NCI-H345 treated with DMSO at 0.1 percent for 48 hours (cell line): ENCODE results near the gene TPRN.
A peak's percentile ranks its signal among the peaks of the same experiment; 100 is the strongest.

Experiments used
- DNase-seq: peaks from one replicate; lab custom pipeline; 2025; ENCODE audit not compliant: unreplicated experiment; lab: John Stamatoyannopoulos, UW

TPRN gene

GRCh38 chr9:137162505-137163364, 37.8 kb downstream of the TPRN start:
- DNase-seq: no peak

GRCh38 chr9:137161558-137162486, 38.7 kb downstream of the TPRN start:
- no peak for DNase-seq

DNA sequence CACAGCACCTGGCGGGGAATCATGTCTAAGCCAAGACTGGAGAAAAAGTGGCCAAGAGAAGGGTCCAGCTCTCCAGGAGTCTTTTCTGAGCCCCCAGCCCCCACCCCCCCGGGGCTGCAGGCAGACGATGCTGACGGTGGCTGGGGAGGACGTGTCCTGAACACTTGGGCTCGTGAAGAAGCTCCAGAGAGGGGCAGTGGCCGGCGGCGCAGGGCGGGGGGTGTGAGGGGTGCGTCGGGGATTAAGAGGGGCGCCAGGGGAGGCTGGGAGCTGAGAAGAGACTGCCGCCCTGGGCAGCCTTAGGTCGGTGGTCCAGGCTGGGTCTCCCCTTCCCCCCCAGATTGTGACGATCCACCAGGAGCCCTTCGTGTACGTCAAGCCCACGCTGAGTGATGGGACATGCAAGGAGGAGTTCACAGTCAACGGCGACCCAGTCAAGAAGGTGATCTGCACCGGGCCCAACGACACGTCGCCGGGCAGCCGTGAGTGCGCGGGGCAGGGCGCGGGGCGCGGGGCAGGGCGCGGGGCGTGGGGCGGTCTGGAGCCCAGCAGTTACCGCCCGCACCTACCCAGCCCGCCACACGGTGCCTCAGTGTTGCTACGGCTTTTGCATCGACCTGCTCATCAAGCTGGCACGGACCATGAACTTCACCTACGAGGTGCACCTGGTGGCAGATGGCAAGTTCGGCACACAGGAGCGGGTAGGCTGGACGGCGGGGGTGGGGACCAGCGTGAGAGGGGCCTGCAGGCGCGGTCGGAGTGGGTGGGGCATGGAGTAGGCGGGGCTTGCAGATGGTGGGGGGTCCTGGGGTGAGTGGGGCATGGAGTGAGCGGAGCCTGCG, 39.6 kb downstream of the TPRN start:
- peak; percentile 50 for DNase-seq

GRCh38 chr9:137160054-137160425, 40.5 kb downstream of the TPRN start:
- no peak for DNase-seq

DNA sequence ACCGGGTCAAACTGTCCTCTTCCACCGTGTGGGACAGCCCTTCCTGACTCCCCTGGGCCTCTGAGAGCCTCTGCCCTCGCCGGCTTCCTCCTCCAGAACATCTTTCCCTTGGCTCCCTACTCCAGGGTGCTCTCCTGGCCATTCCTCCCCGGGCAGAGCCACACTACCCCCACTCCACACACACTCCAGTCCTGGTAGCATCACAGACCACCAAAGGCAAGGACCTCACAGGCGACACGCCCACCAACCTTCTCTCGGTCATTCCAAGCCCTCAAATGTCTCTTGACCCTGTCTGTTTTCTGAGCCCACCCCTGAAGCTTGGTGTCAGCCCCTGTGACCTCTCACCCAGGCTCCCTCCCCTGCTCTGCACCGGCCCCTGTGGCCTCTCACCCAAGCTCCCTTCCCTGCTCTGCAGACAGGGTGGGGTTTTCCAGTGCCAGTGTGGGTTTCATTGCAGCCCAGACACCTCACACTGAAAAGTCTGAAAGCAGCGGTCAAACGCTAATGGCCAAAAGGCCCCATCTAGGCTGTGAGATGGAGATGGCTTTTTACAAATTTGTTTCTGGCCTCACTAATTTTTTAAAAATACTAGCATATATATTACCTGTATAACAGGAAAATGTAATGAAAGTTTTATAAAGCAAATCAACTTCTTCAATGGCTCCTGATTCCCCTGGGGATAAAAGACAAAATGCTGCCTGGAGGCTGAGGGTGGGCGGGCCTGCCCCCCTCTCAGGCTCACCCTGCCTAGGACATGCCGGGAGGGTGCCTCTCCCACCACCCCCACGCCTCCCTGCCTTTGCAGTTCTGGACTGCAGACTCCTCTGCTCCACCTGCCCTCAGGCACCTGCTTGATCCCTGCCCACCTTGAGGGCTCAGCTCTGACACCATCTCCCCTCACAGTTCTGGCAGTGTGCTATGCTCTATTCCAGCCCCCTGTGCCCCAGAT, 41.2 kb downstream of the TPRN start:
- DNase-seq: no peak

GRCh38 chr9:137158625-137159024, 41.9 kb downstream of the TPRN start:
- DNase-seq: no peak

GRCh38 chr9:137157618-137158415, 42.7 kb downstream of the TPRN start:
- no peak for DNase-seq

DNA sequence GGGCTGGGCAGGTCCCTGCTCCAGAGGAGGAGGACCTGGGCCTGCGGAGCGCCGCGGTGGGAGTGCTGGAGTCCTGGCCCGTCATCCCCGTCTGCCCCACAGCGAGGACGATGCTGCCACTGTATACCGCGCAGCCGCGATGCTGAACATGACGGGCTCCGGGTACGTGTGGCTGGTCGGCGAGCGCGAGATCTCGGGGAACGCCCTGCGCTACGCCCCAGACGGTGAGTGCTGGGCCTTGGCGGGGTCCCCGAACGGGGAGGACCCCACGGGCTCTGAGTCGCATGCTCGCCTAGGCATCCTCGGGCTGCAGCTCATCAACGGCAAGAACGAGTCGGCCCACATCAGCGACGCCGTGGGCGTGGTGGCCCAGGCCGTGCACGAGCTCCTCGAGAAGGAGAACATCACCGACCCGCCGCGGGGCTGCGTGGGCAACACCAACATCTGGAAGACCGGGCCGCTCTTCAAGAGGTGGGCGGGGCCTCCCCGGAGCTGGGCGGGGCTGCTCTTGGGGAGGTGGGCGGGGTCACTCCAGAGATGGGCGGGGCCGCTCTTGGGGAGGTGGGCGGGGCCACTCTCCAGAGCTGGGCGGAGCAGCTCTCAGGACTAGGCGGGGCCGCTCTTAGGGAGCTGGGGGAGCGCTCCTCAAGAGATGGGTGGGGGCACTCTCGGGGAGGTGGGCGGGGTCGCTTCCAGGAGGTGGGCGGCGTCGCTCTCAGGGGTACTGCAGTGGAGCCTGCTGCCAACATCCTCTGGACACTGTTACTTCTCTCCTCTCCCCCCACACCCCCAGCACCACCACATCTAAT, 43.8 kb downstream of the TPRN start:
- no peak for DNase-seq

DNA sequence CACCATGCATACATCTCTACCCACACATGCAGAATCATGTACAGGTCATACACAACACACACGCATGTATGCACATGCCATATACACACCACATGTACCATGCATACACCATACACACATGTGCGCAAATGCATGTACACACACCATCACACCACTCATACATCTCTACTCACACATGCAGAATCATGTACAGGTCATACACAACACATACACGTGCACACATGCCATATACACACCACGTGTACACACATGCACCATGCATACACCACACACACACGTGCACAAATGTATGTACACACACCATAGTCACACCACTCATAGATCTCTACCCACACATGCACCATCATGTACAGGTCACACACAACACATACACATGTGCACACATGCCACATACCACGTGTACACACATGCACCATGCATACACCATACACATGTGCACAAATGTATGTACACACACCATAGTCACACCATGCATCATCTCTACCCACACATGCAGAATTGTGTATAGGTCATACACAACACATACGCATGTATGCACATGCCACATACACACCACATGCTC, 47.6 kb downstream of the TPRN start:
- no peak for DNase-seq

DNA sequence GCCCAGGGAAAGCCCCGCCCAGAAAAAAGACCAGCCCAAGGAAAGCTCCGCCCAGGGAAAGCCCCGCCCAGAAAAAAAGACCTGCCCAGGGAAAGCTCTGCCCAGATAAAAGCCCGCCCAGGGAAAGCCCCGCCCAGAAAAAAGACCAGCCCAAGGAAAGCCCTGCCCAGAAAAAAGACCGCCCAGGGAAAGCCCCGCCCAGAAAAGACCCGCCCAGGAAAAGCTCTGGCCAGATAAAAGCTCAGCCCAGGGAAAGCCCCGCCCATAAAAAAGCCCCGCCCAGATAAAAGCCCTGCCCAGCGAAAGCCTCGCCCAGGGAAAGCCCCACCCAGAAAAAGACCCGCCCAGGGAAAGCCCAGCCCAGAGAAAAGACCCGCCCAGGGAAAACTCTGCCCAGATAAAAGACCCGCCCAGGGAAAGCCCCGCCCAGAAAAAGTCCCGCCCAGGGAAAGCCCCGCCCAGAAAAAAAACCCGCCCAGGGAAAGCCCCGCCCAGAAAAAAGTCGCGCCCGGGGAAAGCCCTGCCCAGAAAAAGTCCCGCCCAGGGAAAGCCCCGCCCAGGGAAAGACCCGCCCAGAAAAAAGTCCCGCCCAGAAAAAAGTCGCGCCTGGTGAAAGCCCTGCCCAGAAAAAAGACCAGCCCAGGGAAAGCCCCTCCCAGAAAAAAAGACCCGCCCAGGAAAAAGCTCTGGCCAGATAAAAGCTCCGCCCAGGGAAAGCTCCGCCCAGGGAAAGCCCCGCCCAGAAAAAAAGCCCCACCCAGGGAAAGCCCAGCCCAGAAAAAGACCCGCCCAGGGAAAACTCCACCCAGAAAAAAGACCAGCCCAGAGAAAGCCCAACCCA, 49.7 kb downstream of the TPRN start:
- no peak for DNase-seq

GRCh38 chr9:137149942-137150616, 50.5 kb downstream of the TPRN start:
- no peak for DNase-seq

DNA sequence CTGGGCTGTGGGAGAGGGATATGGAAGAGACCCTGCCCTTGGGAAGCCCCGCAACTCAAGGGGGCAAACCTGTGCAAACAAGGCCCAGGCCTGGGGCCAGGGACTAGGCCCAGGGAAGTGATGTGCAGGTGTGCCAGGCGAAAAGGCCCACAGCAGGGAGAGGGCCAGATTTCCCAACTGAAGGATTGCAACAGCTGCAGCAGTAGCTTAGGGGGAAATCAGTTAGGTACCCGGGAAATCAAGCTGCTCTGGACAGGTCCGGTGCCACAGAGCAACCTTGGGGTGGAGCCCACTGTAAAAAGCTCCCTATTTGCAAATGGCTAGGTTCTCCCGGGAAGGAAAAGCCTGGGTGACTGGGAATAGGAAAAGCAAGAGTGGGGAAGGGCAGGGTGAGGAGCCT, 51.2 kb downstream of the TPRN start:
- DNase-seq: no peak

DNA sequence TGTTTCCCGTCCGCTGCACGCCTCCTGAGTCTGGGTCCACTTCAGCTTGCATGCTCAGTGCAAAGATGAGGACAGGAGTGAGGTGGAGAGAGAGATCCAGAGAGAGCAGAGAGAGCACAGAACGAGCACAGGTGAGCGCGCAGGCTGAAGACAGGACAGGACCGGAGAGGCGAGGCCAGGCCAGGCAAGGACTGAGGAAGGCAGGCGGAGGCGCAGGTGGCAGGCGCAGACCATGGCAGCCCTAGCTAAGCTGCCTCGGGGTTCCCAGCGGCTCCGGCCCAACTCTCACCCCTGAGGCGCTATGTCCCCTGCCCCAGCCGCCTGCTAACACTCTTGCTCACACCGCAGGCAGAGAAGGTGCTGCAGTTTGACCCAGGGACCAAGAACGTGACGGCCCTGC, 51.9 kb downstream of the TPRN start:
- DNase-seq: no peak

GRCh38 chr9:137148242-137148641, 52.3 kb downstream of the TPRN start:
- no peak for DNase-seq

GRCh38 chr9:137147793-137148160, 52.8 kb downstream of the TPRN start:
- DNase-seq: no peak

- no peak for DNase-seq
Observed at GRCh38 chr9:137147091-137147792, 53.3 kb downstream of the TPRN start.
